Neural progenitor cell (in vitro differentiated cells): Measurements from ENCODE around the gene HCRTR1. TPM values are rescaled to one million over a fixed set of nuclear protein-coding genes. Genes with fewer than 3 reads are reported as not detected.

ENCODE experiments used
- DNase-seq: peaks from one replicate; pipeline ENCODE4 v3.0.0-alpha.2; 2016; ENCODE audit warnings: low spot score
- H2AFZ ChIP-seq: fragments of 200-600 bp; sonication (generic); replicated peaks from 2 replicates; pipeline ENCODE4 v1.6.1; 2016; ENCODE audit warnings: antibody characterized with exemption
- H3F3A ChIP-seq: fragments of 200-600 bp; sonication (generic); 2 replicates; pipeline ENCODE4 v1.6.1; 2016; ENCODE audit warnings: antibody characterized with exemption, low read depth
- H3K27ac ChIP-seq: fragments of 200-600 bp; sonication (generic); 2 replicates; pipeline ENCODE4 v1.5.1; 2016; ENCODE audit warnings: mild to moderate bottlenecking
- H3K27me3 ChIP-seq: fragments of 200-600 bp; sonication (generic); 2 replicates; pipeline ENCODE4 v1.6.1; 2016; ENCODE audit warnings: mild to moderate bottlenecking, moderate library complexity
- H3K36me3 ChIP-seq: fragments of 200-600 bp; sonication (generic); 2 replicates; pipeline ENCODE4 v1.5.1; 2016
- H3K4me1 ChIP-seq: fragments of 200-600 bp; sonication (generic); 2 replicates; pipeline ENCODE4 v1.6.1; 2016; ENCODE audit warnings: mixed run types
- H3K4me2 ChIP-seq: fragments of 200-600 bp; sonication (generic); 2 replicates; pipeline ENCODE4 v1.6.1; 2016
- H3K4me3 ChIP-seq: fragments of 200-600 bp; sonication (generic); 2 replicates; pipeline ENCODE4 v1.5.1; 2016
- H3K79me2 ChIP-seq: fragments of 200-600 bp; sonication (generic); 2 replicates; pipeline ENCODE4 v1.6.1; 2016; ENCODE audit warnings: low read depth
- H3K9ac ChIP-seq: fragments of 200-600 bp; sonication (generic); 2 replicates; pipeline ENCODE4 v1.6.1; 2016
- H3K9me3 ChIP-seq: fragments of 200-600 bp; sonication (generic); 2 replicates; pipeline ENCODE4 v1.5.1; 2016; ENCODE audit warnings: low read depth
- H4K20me1 ChIP-seq: fragments of 200-600 bp; sonication (generic); 2 replicates; pipeline ENCODE4 v1.6.1; 2016; ENCODE audit warnings: low read depth
- H3K27ac Mint-ChIP-seq: 3 replicates; pipeline ENCODE4 v1.8.0; 2021; ENCODE audit warnings: mixed read lengths
- H3K27me3 Mint-ChIP-seq: 2 replicates; pipeline ENCODE4 v1.8.0; 2022; ENCODE audit warnings: low read depth, mild to moderate bottlenecking, inconsistent platforms, moderate library complexity, mixed read lengths; ENCODE audit not compliant: insufficient read depth
- H3K36me3 Mint-ChIP-seq: 3 replicates; pipeline ENCODE4 v1.8.0; 2021; ENCODE audit warnings: mixed read lengths
- H3K4me1 Mint-ChIP-seq: 3 replicates; pipeline ENCODE4 v1.8.0; 2021; ENCODE audit warnings: mixed read lengths
- H3K4me3 Mint-ChIP-seq: 3 replicates; pipeline ENCODE4 v1.8.0; 2021; ENCODE audit warnings: mild to moderate bottlenecking, moderate library complexity, mixed read lengths
- H3K9me3 Mint-ChIP-seq: 3 replicates; pipeline ENCODE4 v1.8.0; 2020; ENCODE audit warnings: mixed read lengths
- EZH2 ChIP-seq: fragments of 200-600 bp; sonication (generic); IDR thresholded peaks from 2 replicates; pipeline ENCODE4 v1.6.1; 2017; ENCODE audit warnings: antibody characterized with exemption, mild to moderate bottlenecking, moderate library complexity
- EZH2phosphoT487 ChIP-seq: fragments of 200-600 bp; sonication (generic); IDR thresholded peaks from 2 replicates; pipeline ENCODE4 v1.6.1; 2017; ENCODE audit warnings: antibody characterized with exemption
- total RNA-seq: library from RNA; depleted of rRNA; stranded (reverse); fragments of >200 nt; gene quantifications from 2 replicates; pipeline ENCODE4 v1.2.3, GENCODE V29; 2015; ENCODE audit warnings: low replicate concordance
- TF ChIP-seq, protein P1 (sequence below): fragments of 200-600 bp; sonication (generic); IDR thresholded peaks from 2 replicates; pipeline ENCODE4 v1.5.1; 2017; ENCODE audit warnings: antibody characterized with exemption, mild to moderate bottlenecking

The HCRTR1 gene
- total RNA-seq, 1 donor from 2014 or later, result not detected

GRCh38 chr1:31602081-31602480 is 15.4 kb upstream of the HCRTR1 start:
- Histone ChIP-seq H2AFZ (no peak overlapping the region), H3F3A (no peaks in the 10 kb centered on the region), H3K79me2 (no peaks in the 10 kb centered on the region), H3K36me3 (no peaks in the 10 kb centered on the region), H3K9ac (no peak overlapping the region), H4K20me1 (no peaks in the 10 kb centered on the region), H3K27ac (no peak overlapping the region), H3K27me3 (peaks cover 5% of the 10 kb centered on the region), H3K9me3 (no peaks in the 10 kb centered on the region), H3K4me2 (no peak overlapping the region), H3K4me3 (no peak overlapping the region), H3K4me1 (no peaks in the 10 kb centered on the region)
- no peaks in the 10 kb centered on the region for H3K9me3 Mint-ChIP-seq
- no peaks in the 10 kb centered on the region for H3K4me1 Mint-ChIP-seq
- TF ChIP-seq EZH2phosphoT487 (no peak), EZH2 (no peak)
- TF ChIP-seq, protein P1, sequence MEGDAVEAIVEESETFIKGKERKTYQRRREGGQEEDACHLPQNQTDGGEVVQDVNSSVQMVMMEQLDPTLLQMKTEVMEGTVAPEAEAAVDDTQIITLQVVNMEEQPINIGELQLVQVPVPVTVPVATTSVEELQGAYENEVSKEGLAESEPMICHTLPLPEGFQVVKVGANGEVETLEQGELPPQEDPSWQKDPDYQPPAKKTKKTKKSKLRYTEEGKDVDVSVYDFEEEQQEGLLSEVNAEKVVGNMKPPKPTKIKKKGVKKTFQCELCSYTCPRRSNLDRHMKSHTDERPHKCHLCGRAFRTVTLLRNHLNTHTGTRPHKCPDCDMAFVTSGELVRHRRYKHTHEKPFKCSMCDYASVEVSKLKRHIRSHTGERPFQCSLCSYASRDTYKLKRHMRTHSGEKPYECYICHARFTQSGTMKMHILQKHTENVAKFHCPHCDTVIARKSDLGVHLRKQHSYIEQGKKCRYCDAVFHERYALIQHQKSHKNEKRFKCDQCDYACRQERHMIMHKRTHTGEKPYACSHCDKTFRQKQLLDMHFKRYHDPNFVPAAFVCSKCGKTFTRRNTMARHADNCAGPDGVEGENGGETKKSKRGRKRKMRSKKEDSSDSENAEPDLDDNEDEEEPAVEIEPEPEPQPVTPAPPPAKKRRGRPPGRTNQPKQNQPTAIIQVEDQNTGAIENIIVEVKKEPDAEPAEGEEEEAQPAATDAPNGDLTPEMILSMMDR, result no peak
- DNase-seq, result no peak
- H3K4me3 Mint-ChIP-seq, result no peak overlapping the region
- H3K36me3 Mint-ChIP-seq, result no peaks in the 10 kb centered on the region
- no peak overlapping the region for H3K27ac Mint-ChIP-seq
- peaks cover 5% of the 10 kb centered on the region for H3K27me3 Mint-ChIP-seq

DNA sequence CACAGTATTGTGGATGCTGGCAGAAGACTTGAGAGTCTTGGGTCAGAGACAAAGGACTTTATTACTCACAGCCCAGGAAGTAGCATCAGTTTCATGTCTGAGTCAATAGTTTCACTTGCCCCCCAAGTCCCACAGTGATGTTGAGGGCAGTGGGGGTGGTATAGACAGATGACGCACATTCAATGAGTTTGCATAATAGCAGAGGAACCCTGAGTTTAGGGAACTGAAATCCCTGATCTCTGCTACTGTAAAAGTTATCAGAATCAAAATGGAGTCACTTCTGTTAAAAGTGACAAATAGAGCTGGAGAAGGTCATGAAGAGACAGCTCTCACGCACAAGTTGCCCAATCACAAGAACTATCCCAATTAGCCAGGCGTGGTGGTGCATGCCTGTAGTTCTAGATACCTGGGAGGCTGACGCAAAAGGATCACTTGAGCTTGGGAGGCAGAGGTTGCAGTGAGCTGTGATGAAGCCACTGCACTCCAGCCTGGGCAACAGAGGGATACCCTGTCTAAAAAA is 11.5 kb upstream of the HCRTR1 start:
- H2AFZ ChIP-seq, result no peak overlapping the region
- no peak for TF ChIP-seq EZH2phosphoT487
- TF ChIP-seq, protein P1, result no peak
- TF ChIP-seq EZH2, result no peak
- H3K27ac ChIP-seq, result no peak overlapping the region

GRCh38 chr1:31607360-31607759 is 10.1 kb upstream of the HCRTR1 start:
- Histone ChIP-seq H4K20me1 (no peaks in the 10 kb centered on the region), H3K27ac (no peak overlapping the region), H3F3A (no peaks in the 10 kb centered on the region), H3K36me3 (no peaks in the 10 kb centered on the region), H3K9ac (no peak overlapping the region), H3K4me1 (no peaks in the 10 kb centered on the region), H3K9me3 (no peaks in the 10 kb centered on the region), H2AFZ (no peak overlapping the region), H3K4me3 (no peak overlapping the region), H3K4me2 (no peak overlapping the region), H3K27me3 (no peaks in the 10 kb centered on the region), H3K79me2 (no peaks in the 10 kb centered on the region)
- H3K4me3 Mint-ChIP-seq, result no peak overlapping the region
- DNase-seq, result no peak
- TF ChIP-seq, protein P1, result no peak
- no peak for TF ChIP-seq EZH2phosphoT487
- no peak for TF ChIP-seq EZH2
- H3K27ac Mint-ChIP-seq, result no peak overlapping the region
- H3K4me1 Mint-ChIP-seq, result no peaks in the 10 kb centered on the region
- H3K36me3 Mint-ChIP-seq, result no peaks in the 10 kb centered on the region
- H3K9me3 Mint-ChIP-seq, result no peaks in the 10 kb centered on the region
- peaks cover 5% of the 10 kb centered on the region for H3K27me3 Mint-ChIP-seq

More for the DNA sequence above, 11.5 kb upstream of the HCRTR1 start:
- Histone ChIP-seq H3K4me3 (no peak overlapping the region), H4K20me1 (no peaks in the 10 kb centered on the region), H3K9me3 (no peaks in the 10 kb centered on the region), H3K9ac (no peak overlapping the region), H3K79me2 (no peaks in the 10 kb centered on the region), H3K27me3 (no peaks in the 10 kb centered on the region), H3K36me3 (no peaks in the 10 kb centered on the region), H3K4me2 (no peak overlapping the region), H3F3A (no peaks in the 10 kb centered on the region), H3K4me1 (no peaks in the 10 kb centered on the region)
- Mint-ChIP-seq H3K27me3 (peaks cover 5% of the 10 kb centered on the region), H3K4me3 (no peak overlapping the region), H3K4me1 (no peaks in the 10 kb centered on the region), H3K36me3 (no peaks in the 10 kb centered on the region), H3K9me3 (no peaks in the 10 kb centered on the region), H3K27ac (no peak overlapping the region)
- DNase-seq, result no peak
